Thymus (tissue), 11 donors: ENCODE data around the gene NRDE2. TPM values are rescaled to one million over a fixed set of nuclear protein-coding genes. Genes with fewer than 3 reads are reported as not detected.

Experiments
- DNase-seq, 9 donors: peaks; one replicate each; pipeline ENCODE4 v3.0.0-alpha.2; 2013; ENCODE audit warnings: low spot score in 9 of 9, low read depth in 6 of 9, missing footprints in 1 of 9
- H3K27ac ChIP-seq, 2 donors: one replicate each; pipeline ENCODE4 v1.5.1; 2013; ENCODE audit warnings: control low read depth in 1 of 2, low read depth in 1 of 2, low read length in 1 of 2, mild to moderate bottlenecking in 1 of 2, moderate library complexity in 1 of 2
- H3K27me3 ChIP-seq, 2 donors: one replicate each; pipeline ENCODE4 v1.5.1; 2013; ENCODE audit warnings: low read length in 1 of 2; ENCODE audit not compliant: control insufficient read depth in 2 of 2, insufficient read depth in 1 of 2
- H3K36me3 ChIP-seq, 2 donors: one replicate each; pipeline ENCODE4 v1.5.1; 2013; ENCODE audit warnings: low read length in 1 of 2, mild to moderate bottlenecking in 1 of 2, moderate library complexity in 1 of 2; ENCODE audit not compliant: control insufficient read depth in 2 of 2, insufficient read depth in 2 of 2
- H3K4me1 ChIP-seq, 2 donors: one replicate each; pipeline ENCODE4 v1.5.1; 2013; ENCODE audit warnings: low read length in 2 of 2; ENCODE audit not compliant: control insufficient read depth in 2 of 2, insufficient read depth in 2 of 2
- H3K4me3 ChIP-seq, 2 donors: one replicate each; pipeline ENCODE4 v1.5.1; 2013; ENCODE audit warnings: low read length in 2 of 2, control low read depth in 1 of 2, mild to moderate bottlenecking in 1 of 2
- H3K9me3 ChIP-seq, 2 donors: one replicate each; pipeline ENCODE4 v1.5.1; 2013; ENCODE audit warnings: low read length in 1 of 2, mild to moderate bottlenecking in 1 of 2; ENCODE audit not compliant: control insufficient read depth in 2 of 2, insufficient read depth in 1 of 2
- WGBS: extraction: QIAGEN DNeasy Blood & Tissue Kit; methylation state at CpG from one replicate; pipeline ENCODE4 v1.1.7; 2013; 5-methylcytosine and 5-hydroxymethylcytosine counted together
- polyA plus RNA-seq: library from polyadenylated mRNA; stranded (reverse); fragments of 200-250 nt; gene quantifications from one replicate; pipeline ENCODE4 v1.2.3, GENCODE V29; 2013
- total RNA-seq: library from RNA; stranded (reverse); fragments of 120-200 nt; gene quantifications from one replicate; pipeline ENCODE4 v1.2.4, GENCODE V29; 2013
- donor health status: healthy.

The NRDE2 gene
- total and polyA plus RNA-seq, 2 donors = 9.4 to 12.5 TPM

GRCh38 chr14:90272523-90272922 is 59.2 kb downstream of the NRDE2 start:
- peaks cover 66 to 69% of the 10 kb centered on the region in 2 donors for H3K36me3 ChIP-seq
- H3K27me3 ChIP-seq = no peaks in the 10 kb centered on the region
- WGBS = 90% methylated on average over 10 of the region's 10 CpGs
- H3K27ac ChIP-seq = no peak overlapping the region
- no peaks in the 10 kb centered on the region for H3K4me1 ChIP-seq
- DNase-seq = no peak
- no peaks in the 10 kb centered on the region for H3K9me3 ChIP-seq
- no peak overlapping the region for H3K4me3 ChIP-seq

DNA sequence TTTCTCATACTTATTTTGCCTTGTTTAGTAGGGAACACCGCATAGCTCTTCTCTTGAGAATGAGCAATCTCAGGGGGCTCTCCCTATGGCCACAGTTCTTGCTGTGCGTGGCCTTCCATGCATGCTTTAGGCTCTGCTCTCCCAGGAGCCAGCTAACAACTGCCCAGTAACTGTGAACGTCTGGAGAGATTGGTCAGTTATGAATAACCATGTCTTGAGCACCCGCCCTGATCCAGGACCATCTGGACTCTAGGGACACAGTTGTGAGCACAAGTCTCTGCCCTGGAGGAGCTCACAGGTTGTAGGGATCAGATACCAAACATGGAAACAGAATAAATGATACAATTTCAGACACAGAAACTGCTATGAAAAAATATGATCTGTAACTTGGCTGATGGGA is 63.3 kb downstream of the NRDE2 start:
- Histone ChIP-seq H3K9me3 (no peaks in the 10 kb centered on the region), H3K27ac (no peak overlapping the region), H3K36me3 (peaks cover 75 to 78% of the 10 kb centered on the region in 2 donors), H3K27me3 (no peaks in the 10 kb centered on the region), H3K4me3 (no peak overlapping the region), H3K4me1 (no peaks in the 10 kb centered on the region)
- DNase-seq = no peak
- 99% methylated on average over 4 of the region's 4 CpGs for WGBS

GRCh38 chr14:90266441-90267154 is 65.1 kb downstream of the NRDE2 start:
- DNase-seq = no peak

GRCh38 chr14:90263748-90264449 is 67.8 kb downstream of the NRDE2 start:
- DNase-seq = no peak
- Histone ChIP-seq H3K27ac (no peak overlapping the region), H3K27me3 (no peaks in the 10 kb centered on the region), H3K4me1 (no peaks in the 10 kb centered on the region), H3K36me3 (peaks cover 60 to 69% of the 10 kb centered on the region in 2 donors), H3K9me3 (no peaks in the 10 kb centered on the region), H3K4me3 (no peak overlapping the region)
- 92% methylated on average over 8 of the region's 8 CpGs for WGBS

More at GRCh38 chr14:90266441-90267154, 65.1 kb downstream of the NRDE2 start:
- Histone ChIP-seq H3K4me1 (no peaks in the 10 kb centered on the region), H3K36me3 (peaks cover 66 to 77% of the 10 kb centered on the region in 2 donors), H3K27ac (no peak overlapping the region), H3K27me3 (no peaks in the 10 kb centered on the region), H3K4me3 (no peak overlapping the region), H3K9me3 (no peaks in the 10 kb centered on the region)
- WGBS = over 99% methylated on average over 9 of the region's 9 CpGs

- peaks cover 6 to 10% of the 10 kb centered on the region in 2 donors for H3K4me1 ChIP-seq
- peak within 1 kb of the TSS; percentile 72 to 79 for H3K27ac ChIP-seq
- H3K4me3 ChIP-seq = peak within 1 kb of the TSS; percentile 97 to 98
- H3K9me3 ChIP-seq = no peaks in the 10 kb centered on the region
- H3K27me3 ChIP-seq = peaks cover 0 to 5% of the 10 kb centered on the region in 2 donors
- WGBS = under 1% methylated on average over 55 of the region's 55 CpGs
- peaks cover 9 to 20% of the 10 kb centered on the region in 2 donors for H3K36me3 ChIP-seq
- DNase-seq = peak; percentile 72 to 96 (median 84)
Measured at GRCh38 chr14:90256354-90257131, 75.2 kb downstream of the NRDE2 start, which contains the start of gene PSMC1. Gene PSMC1 (plus strand): TSS chr14:90256553. CDS start chr14:90256598, 45 bp downstream.

GRCh38 chr14:90255871-90256270 is 75.9 kb downstream of the NRDE2 start:
- DNase-seq = no peak
- Histone ChIP-seq H3K9me3 (no peaks in the 10 kb centered on the region), H3K27ac (no peak overlapping the region), H3K36me3 (peaks cover 6 to 13% of the 10 kb centered on the region in 2 donors), H3K4me3 (peak overlapping the region; percentile 97 to 98), H3K27me3 (peaks cover 0 to 5% of the 10 kb centered on the region in 2 donors), H3K4me1 (peaks cover 6 to 10% of the 10 kb centered on the region in 2 donors)
- WGBS = 39% methylated on average over 1 of the region's 1 CpG

- WGBS = 94% methylated on average over 8 of the region's 8 CpGs
- Histone ChIP-seq H3K27ac (no peak overlapping the region), H3K4me3 (no peak overlapping the region), H3K9me3 (no peaks in the 10 kb centered on the region), H3K27me3 (peaks cover 0 to 5% of the 10 kb centered on the region in 2 donors), H3K4me1 (peaks cover 6 to 10% of the 10 kb centered on the region in 2 donors), H3K36me3 (peaks cover 0 to 3% of the 10 kb centered on the region in 2 donors)
- DNase-seq = no peak
Measured at GRCh38 chr14:90253826-90254225, 77.9 kb downstream of the NRDE2 start.

GRCh38 chr14:90248594-90248993 is 83.1 kb downstream of the NRDE2 start:
- 97% methylated on average over 2 of the region's 2 CpGs for WGBS
- no peak overlapping the region for H3K4me3 ChIP-seq
- no peaks in the 10 kb centered on the region for H3K9me3 ChIP-seq
- no peak for DNase-seq
- no peaks in the 10 kb centered on the region for H3K27me3 ChIP-seq
- H3K27ac ChIP-seq = no peak overlapping the region
- H3K36me3 ChIP-seq = no peaks in the 10 kb centered on the region
- no peaks in the 10 kb centered on the region for H3K4me1 ChIP-seq
